ENCODE measurements around the gene NELL1. TPM values are rescaled to one million over a fixed set of nuclear protein-coding genes. Genes with fewer than 3 reads are reported as not detected.

Gene NELL1
- total and polyA plus RNA-seq, 2 donors (not counting 3 experiments of a cell fraction or from before 2014, with no cell fraction given): not detected

GRCh38 chr11:21116009-21116408, 446.6 kb downstream of the NELL1 start:
- FAIRE-seq (no peak), DNase-seq (ENCODE audit: low read depth, low spot score) (no peak)
- intact Hi-C loops (cut with micrococcal nuclease) (no loop called here), dilution Hi-C loops (cut with MboI; ENCODE audit: extremely low pct_ligation_motif_present, low sequenced_read_pairs) (no loop called here)
- no peak overlapping the region for H3K4me2 ChIP-seq (ENCODE audit: insufficient read depth, low read length)
- H3K79me2 ChIP-seq (ENCODE audit: control insufficient read depth, insufficient read depth, low read length): no peaks in the 10 kb centered on the region
- H4K20me1 ChIP-seq (replicated peaks; ENCODE audit: control insufficient read depth, extremely low read depth, insufficient read depth, low read length): no peaks in the 10 kb centered on the region
- no peaks in the 10 kb centered on the region for H3K36me3 ChIP-seq (ENCODE audit: control insufficient read depth in 2 of 2, extremely low read depth in 1 of 2, insufficient read depth in 2 of 2, low read length in 2 of 2)
- H3K9me1 ChIP-seq (replicated peaks; ENCODE audit: control insufficient read depth, extremely low read depth, insufficient read depth, low read length): no peaks in the 10 kb centered on the region
- POLR2A ChIA-PET: no interaction called here
- no peak overlapping the region for H2AFZ ChIP-seq (ENCODE audit: low read depth, low read length)
- H3K4me1 ChIP-seq (ENCODE audit: control insufficient read depth, extremely low read depth, insufficient read depth, low read length): no peaks in the 10 kb centered on the region
- H3K27ac ChIP-seq (ENCODE audit: insufficient read depth, low read depth, low read length): no peak overlapping the region
- BruUV-seq (replicated peaks): no TSS peak
- CTCF ChIA-PET: no interaction called here
- no peaks in the 10 kb centered on the region for H3K27me3 ChIP-seq (ENCODE audit: control insufficient read depth in 2 of 2, insufficient read depth in 2 of 2, low read length in 2 of 2)
- no peak overlapping the region for H3K4me3 ChIP-seq (replicated peaks in 1 of 3; ENCODE audit: insufficient read depth in 1 of 3, low read depth in 1 of 3, low read length in 3 of 3)
- H3K9me3 ChIP-seq (replicated peaks; ENCODE audit: control insufficient read depth, insufficient read depth, low read length): peaks cover 5% of the 10 kb centered on the region
- TF ChIP-seq MAX (IDR thresholded peaks at IDR 0.05; ENCODE audit: insufficient read depth, insufficient read length): no peak
- no peak for TF ChIP-seq JUN (IDR thresholded peaks at IDR 0.05; ENCODE audit: borderline replicate concordance, insufficient read depth, insufficient read length, low read depth)
- TF ChIP-seq EZH2 (IDR thresholded peaks at IDR 0.05; ENCODE audit: borderline replicate concordance, low read depth, low read length, severe bottlenecking): no peak
- no peak for TF ChIP-seq FOS (IDR thresholded peaks at IDR 0.05; ENCODE audit: borderline replicate concordance, insufficient read depth, low read length)
- TF ChIP-seq MYC (IDR thresholded peaks at IDR 0.05; ENCODE audit: low read depth, low read length): no peak
- no peak for TF ChIP-seq CTCF (IDR thresholded peaks at IDR 0.05; ENCODE audit: extremely low read depth in 1 of 2, insufficient read depth in 1 of 2, low read depth in 1 of 2, low read length in 2 of 2)
- no peak for TF ChIP-seq POLR2A (IDR thresholded peaks at IDR 0.05; ENCODE audit: low read depth, low read length)
- no peak for TF ChIP-seq POLR2AphosphoS5 (IDR thresholded peaks at IDR 0.05; ENCODE audit: insufficient read depth, low read depth, low read length)
- TF ChIP-seq GATA2 (IDR thresholded peaks at IDR 0.05; ENCODE audit: insufficient read depth, insufficient read length, low read depth, low read length): no peak
- no peak overlapping the region for H3K9ac ChIP-seq (replicated peaks; ENCODE audit: extremely low read depth, insufficient read depth, low read length)

All from endothelial cell of umbilical vein (primary cell).